Esophagus squamous epithelium (tissue), 5 donors: ENCODE data around the gene VTI1B. TPM values are rescaled to one million over a fixed set of nuclear protein-coding genes. Genes with fewer than 3 reads are reported as not detected.
A peak's percentile ranks its signal among the peaks of the same experiment; 100 is the strongest.
"Not testable (repeated sequence)": the region's sequence is repeated elsewhere in the genome, so short reads cannot be mapped to it uniquely, and the experiment has no call there.

Experiments
- DNase-seq: peaks from one replicate; lab custom pipeline; 2025; lab: John Stamatoyannopoulos, UW
- H3K27ac ChIP-seq, 4 donors: fragments of 200-600 bp; sonication (generic); one replicate each; pipeline ENCODE4 v1.5.1; 2016 to 2019; ENCODE audit warnings: mild to moderate bottlenecking in 1 of 4
- H3K27me3 ChIP-seq, 4 donors: fragments of 200-600 bp; sonication (generic); 1 replicate in 3 of 4; 2 replicates in 1 of 4; pipeline versions ENCODE4 v1.5.1 to v1.6.0; 2017 to 2021; ENCODE audit warnings: antibody characterized with exemption in 1 of 4
- H3K36me3 ChIP-seq, 3 donors: fragments of 200-600 bp; sonication (generic); one replicate each; pipeline ENCODE4 v1.5.1; 2016 to 2019
- H3K4me1 ChIP-seq, 3 donors: fragments of 200-600 bp; sonication (generic); one replicate each; pipeline ENCODE4 v1.5.1; 2017 to 2019
- H3K4me3 ChIP-seq, 4 donors: fragments of 200-600 bp; sonication (generic); 1 replicate in 3 of 4; 2 replicates in 1 of 4; pipeline ENCODE4 v1.5.1; 2016 to 2019; ENCODE audit warnings: mild to moderate bottlenecking in 2 of 4, moderate library complexity in 1 of 4
- H3K9me3 ChIP-seq, 3 donors: fragments of 200-600 bp; sonication (generic); one replicate each; pipeline ENCODE4 v1.5.1; 2016 to 2019
- CTCF ChIP-seq, 6 experiments: fragments of 450-650 bp in 4 of 6; fragments of 200-600 bp in 2 of 6; sonication (generic) in 2 of 6; IDR thresholded peaks; one replicate each; pipeline ENCODE4 v1.5.1; 2016 to 2019; ENCODE audit warnings: antibody characterized with exemption in 6 of 6, mild to moderate bottlenecking in 4 of 6, moderate library complexity in 4 of 6
- POLR2A ChIP-seq, 4 donors: fragments of 450-650 bp; IDR thresholded peaks; one replicate each; pipeline ENCODE4 v1.6.1; 2017; ENCODE audit warnings: antibody characterized with exemption in 4 of 4, mild to moderate bottlenecking in 4 of 4, moderate library complexity in 3 of 4
- WGBS, 2 donors: methylation state at CpG; one replicate each; pipeline ENCODE4 v1.1.5; 2018; 5-methylcytosine and 5-hydroxymethylcytosine counted together
- intact Hi-C: fragments of 100-400 bp; cut with DNase I; formaldehyde crosslinking; loops from one replicate; pipeline ENCODE4 v1.15.0; 2022
- total RNA-seq, 4 donors: library from RNA; depleted of rRNA; stranded (reverse); fragments of >200 nt; gene quantifications; one replicate each; pipeline ENCODE4 v1.1.0, GENCODE V29; 2016
- donor health status: DM: yes; HTN: yes; CAD: no.

Gene VTI1B
- total RNA-seq, 4 donors from 2014 or later, result 41.3 to 57.7 (median 52.3) TPM

GRCh38 chr14:67704484-67705089 lies 30.2 kb upstream of the VTI1B start:
- H3K36me3 ChIP-seq, result no peaks in the 10 kb centered on the region
- peaks cover 0 to 10% (median 0%) of the 10 kb centered on the region in 3 donors for H3K4me1 ChIP-seq
- TF ChIP-seq CTCF (IDR thresholded peaks at IDR 0.05), result peak; percentile 27 to 77 (median 60)
- TF ChIP-seq POLR2A (IDR thresholded peaks at IDR 0.05), result no peak
- H3K27ac ChIP-seq, result no peak overlapping the region
- DNase-seq, result no peak
- no peaks in the 10 kb centered on the region for H3K9me3 ChIP-seq
- H3K4me3 ChIP-seq, result no peak overlapping the region
- H3K27me3 ChIP-seq, result no peaks in the 10 kb centered on the region
- WGBS, 2 donors, result 0% methylated on average over 3 of the region's 3 CpGs
- intact Hi-C loops, result loop anchor here (10.0 kb wide), 1 partner anchor 80 kb away; no protein-coding TSS in a partner anchor

DNA sequence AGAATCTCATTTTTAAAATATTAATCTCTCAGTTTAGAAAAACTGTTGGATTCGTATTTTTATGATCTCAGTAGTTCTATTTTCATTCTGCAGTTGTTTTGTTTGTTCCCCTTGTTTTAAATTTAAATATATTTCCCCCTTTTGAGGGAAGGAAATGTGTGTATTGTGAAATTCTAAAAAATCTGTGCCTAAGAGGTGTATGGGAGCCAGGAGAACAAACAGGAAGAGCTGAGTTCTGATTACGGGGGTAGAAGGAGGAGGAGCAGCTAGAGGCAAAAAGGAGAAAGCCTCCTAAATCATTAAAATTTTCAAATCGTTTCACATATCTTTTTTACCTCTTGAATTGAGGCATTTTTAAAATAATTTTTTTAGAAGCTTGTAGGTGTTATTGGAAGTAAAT lies 29.6 kb upstream of the VTI1B start:
- no peaks in the 10 kb centered on the region for H3K36me3 ChIP-seq
- H3K27me3 ChIP-seq, result no peaks in the 10 kb centered on the region
- no peak for TF ChIP-seq POLR2A (IDR thresholded peaks at IDR 0.05)
- TF ChIP-seq CTCF (IDR thresholded peaks at IDR 0.05), result no peak
- no peak overlapping the region for H3K4me3 ChIP-seq
- WGBS, 2 donors, result 39 to 45% methylated on average over 3 of the region's 3 CpGs
- intact Hi-C loops, result loop anchor here (10.0 kb wide), 1 partner anchor 79 kb away; no protein-coding TSS in a partner anchor
- DNase-seq, result no peak
- no peak overlapping the region for H3K27ac ChIP-seq
- peaks cover 0 to 10% (median 0%) of the 10 kb centered on the region in 3 donors for H3K4me1 ChIP-seq
- H3K9me3 ChIP-seq, result no peaks in the 10 kb centered on the region

DNA sequence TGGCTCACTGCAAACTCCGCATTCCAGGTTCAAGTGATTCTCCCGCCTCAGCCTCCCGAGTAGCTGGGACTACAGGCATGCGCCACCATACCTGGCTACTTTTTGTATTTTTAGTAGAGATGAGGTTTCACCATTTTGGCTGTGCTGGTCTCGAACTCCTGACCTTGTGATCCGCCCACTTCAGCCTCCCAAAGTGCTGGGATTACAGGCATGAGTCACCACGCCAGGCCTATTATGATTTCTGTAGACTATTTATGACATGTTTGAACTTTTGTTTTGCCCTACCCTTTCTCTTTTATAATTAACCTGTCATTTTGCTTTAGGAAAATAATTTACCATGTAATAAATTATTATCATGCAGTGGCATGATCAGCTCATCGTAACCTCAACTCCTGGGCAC lies 27.1 kb upstream of the VTI1B start, which contains the start of gene RDH12:
Gene RDH12 (plus strand): TSS at position 395 of the 400 bp plus-strand sequence. CDS start 20,757 bp downstream, outside the sequence.
- WGBS, 2 donors, result 62 to 75% methylated on average over 8 of the region's 8 CpGs
- not testable (repeated sequence) for H3K36me3 ChIP-seq, H3K9me3 ChIP-seq, H3K27me3 ChIP-seq, H3K27ac ChIP-seq, H3K4me3 ChIP-seq, DNase-seq
- intact Hi-C loops, result loop anchor here (10.0 kb wide), 1 partner anchor 77 kb away; no protein-coding TSS in a partner anchor
- peaks cover 0 to 13% (median 0%) of the 10 kb centered on the region in 3 donors for H3K4me1 ChIP-seq

- no peak overlapping the region for H3K4me3 ChIP-seq
- H3K36me3 ChIP-seq, result no peaks in the 10 kb centered on the region
- TF ChIP-seq CTCF (IDR thresholded peaks at IDR 0.05), result no peak
- TF ChIP-seq POLR2A (IDR thresholded peaks at IDR 0.05), result no peak
- WGBS, 2 donors, result 54 to 72% methylated on average over 1 of the region's 1 CpG
- H3K27me3 ChIP-seq, result no peaks in the 10 kb centered on the region
- intact Hi-C loops, result no loop called here
- no peaks in the 10 kb centered on the region for H3K9me3 ChIP-seq
- peaks cover 0 to 27% (median 8%) of the 10 kb centered on the region in 3 donors for H3K4me1 ChIP-seq
- DNase-seq, result no peak
- no peak overlapping the region for H3K27ac ChIP-seq
Measured at GRCh38 chr14:67698179-67698578, 23.7 kb upstream of the VTI1B start.

GRCh38 chr14:67697006-67697405 lies 22.6 kb upstream of the VTI1B start:
- TF ChIP-seq POLR2A (IDR thresholded peaks at IDR 0.05), result no peak
- TF ChIP-seq CTCF (IDR thresholded peaks at IDR 0.05), result no peak
- 63 to 84% methylated on average over 4 of the region's 4 CpGs for WGBS, 2 donors
- Histone ChIP-seq H3K9me3 (no peaks in the 10 kb centered on the region), H3K27ac (peak overlapping the region; percentile 12 to 96 (median 88)), H3K4me1 (peaks cover 0 to 33% (median 8%) of the 10 kb centered on the region in 3 donors), H3K27me3 (no peaks in the 10 kb centered on the region), H3K36me3 (peaks cover 0 to 5% (median 0%) of the 10 kb centered on the region in 3 donors), H3K4me3 (no peak overlapping the region)
- DNase-seq, result no peak
- intact Hi-C loops, result no loop called here
